NCI-H69 (cell line): ENCODE measurements around the gene RACGAP1.

ENCODE experiments used
- DNase-seq: peaks from one replicate; lab custom pipeline; 2025; lab: John Stamatoyannopoulos, UW

Gene RACGAP1

GRCh38 chr12:50025187-50026059 is at the start of gene RACGAP1:
RACGAP1 (minus strand) TSS chr12:50025494; CDS start chr12:50016715, 8,779 bp downstream.
- DNase-seq, result peak; percentile 100

- no peak for DNase-seq
These were observed 48.4 kb upstream of the RACGAP1 start for GRCh38 chr12:50073712-50074111.

GRCh38 chr12:50073206-50073605 is 47.9 kb upstream of the RACGAP1 start:
- no peak for DNase-seq

GRCh38 chr12:50072198-50072907 is 47.1 kb upstream of the RACGAP1 start:
- no peak for DNase-seq

- DNase-seq, result peak; percentile 86
These were observed 45.2 kb upstream of the RACGAP1 start for GRCh38 chr12:50070314-50071060.

GRCh38 chr12:50069539-50069938 is 44.2 kb upstream of the RACGAP1 start:
- no peak for DNase-seq

GRCh38 chr12:50069069-50069468 is 43.8 kb upstream of the RACGAP1 start:
- no peak for DNase-seq

GRCh38 chr12:50066402-50066801 is 41.1 kb upstream of the RACGAP1 start:
- no peak for DNase-seq

- DNase-seq, result no peak
These were observed 40.5 kb upstream of the RACGAP1 start for GRCh38 chr12:50065726-50066310.

GRCh38 chr12:50062728-50063460 is 37.6 kb upstream of the RACGAP1 start:
- DNase-seq, result no peak

GRCh38 chr12:50061946-50062686 is 36.8 kb upstream of the RACGAP1 start:
- DNase-seq, result no peak

- no peak for DNase-seq
These were observed 35.9 kb upstream of the RACGAP1 start for GRCh38 chr12:50061171-50061570.

- no peak for DNase-seq
These were observed 34.8 kb upstream of the RACGAP1 start for GRCh38 chr12:50060120-50060468.

GRCh38 chr12:50059440-50060119 is 34.3 kb upstream of the RACGAP1 start:
- DNase-seq, result no peak

GRCh38 chr12:50058743-50059312 is 33.5 kb upstream of the RACGAP1 start:
- DNase-seq, result no peak

- peak; percentile 41 for DNase-seq
These were observed 32.8 kb upstream of the RACGAP1 start for GRCh38 chr12:50057896-50058670.

GRCh38 chr12:50057000-50057841 is 31.9 kb upstream of the RACGAP1 start, which contains the start of gene ASIC1:
ASIC1 (plus strand) TSS chr12:50057596; CDS start chr12:50058767, 1,171 bp downstream.
- peak; percentile 82 for DNase-seq

- no peak for DNase-seq
These were observed 31.3 kb upstream of the RACGAP1 start for GRCh38 chr12:50056639-50056976.
